GM12892 (cell line): ENCODE measurements around the gene SLC13A4.

Experiments used
- POLR2A ChIP-seq: IDR thresholded peaks from 2 replicates; pipeline ENCODE4 v1.6.1; 2011; ENCODE audit warnings: low read depth, low read length, control low read depth
- POLR2AphosphoS5 ChIP-seq: IDR thresholded peaks from 2 replicates; pipeline ENCODE4 v1.6.1; 2011; ENCODE audit warnings: low read depth, low read length, control low read depth
- TAF1 ChIP-seq: IDR thresholded peaks from 2 replicates; pipeline ENCODE4 v1.6.1; 2011; ENCODE audit warnings: low read depth, mild to moderate bottlenecking, control low read depth, low read length, borderline replicate concordance

DNA sequence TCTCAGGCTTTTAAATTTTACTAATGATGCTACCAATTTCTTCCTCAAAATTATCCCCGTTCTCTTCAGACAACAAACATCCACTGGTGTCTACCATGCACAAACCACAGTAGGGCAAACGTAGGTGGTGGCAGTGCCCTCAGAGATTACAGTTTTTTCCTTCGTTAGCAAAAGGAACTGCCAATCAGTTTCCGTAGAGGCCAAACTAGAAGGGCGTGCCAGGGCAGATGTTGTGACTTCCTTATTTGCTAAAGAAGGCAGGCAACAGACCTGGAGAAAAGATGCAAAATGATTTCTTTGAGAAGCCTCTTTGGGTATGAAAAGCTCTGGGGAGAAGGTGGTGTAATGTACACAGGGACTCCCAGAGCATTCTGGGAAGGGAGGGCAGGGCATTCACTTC is 28.2 kb upstream of the SLC13A4 start:
- TF ChIP-seq POLR2AphosphoS5 (no peak), POLR2A (no peak), TAF1 (no peak)
